Kidney capillary endothelial cell (primary cell): Measurements from ENCODE around the gene ATL1.
"Not testable (repeated sequence)": the region's sequence is repeated elsewhere in the genome, so short reads cannot be mapped to it uniquely, and the experiment has no call there.

Source experiments
- DNase-seq: peaks from one replicate; pipeline ENCODE4 v3.0.0-alpha.2; 2018; ENCODE audit warnings: low spot score

Gene ATL1

DNA sequence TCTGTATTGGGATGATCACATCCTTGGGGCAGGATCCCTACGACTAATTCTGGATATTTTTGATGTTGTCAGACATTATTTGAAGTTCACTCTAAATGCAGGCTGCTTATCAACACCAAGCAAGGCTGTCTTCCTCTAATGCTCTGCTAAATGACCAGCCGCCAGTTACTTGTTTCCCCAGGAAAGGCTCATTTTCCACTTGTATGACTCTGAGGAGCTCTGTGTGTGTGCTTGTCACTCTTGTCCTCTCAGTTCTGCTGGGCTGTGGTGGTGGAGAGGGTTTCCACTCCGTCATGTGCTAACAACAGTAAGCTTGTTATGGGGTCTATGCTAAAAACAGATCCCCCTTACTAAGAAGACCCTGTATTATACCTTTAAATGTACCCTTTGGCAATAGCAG lies 42.1 kb downstream of the ATL1 start:
- no peak for DNase-seq

DNA sequence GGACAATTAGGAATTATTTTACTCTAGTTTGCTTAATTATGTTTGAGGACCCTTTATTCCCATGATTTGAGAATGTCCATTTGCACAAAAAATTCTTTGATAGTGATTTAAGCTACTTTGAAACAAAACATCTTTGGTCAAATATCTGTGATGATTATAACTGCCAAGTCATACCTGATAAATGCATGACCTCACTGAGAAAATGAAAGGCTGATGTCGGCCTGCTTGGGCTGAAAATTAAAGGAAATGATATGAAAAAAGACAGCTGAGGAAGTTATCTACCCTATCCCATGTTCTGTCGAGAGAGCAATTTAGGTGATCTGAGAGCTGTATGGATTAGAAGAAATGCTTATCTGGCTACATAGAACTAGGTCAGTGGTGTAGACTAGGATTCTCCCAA lies 43.6 kb downstream of the ATL1 start:
- no peak for DNase-seq

DNA sequence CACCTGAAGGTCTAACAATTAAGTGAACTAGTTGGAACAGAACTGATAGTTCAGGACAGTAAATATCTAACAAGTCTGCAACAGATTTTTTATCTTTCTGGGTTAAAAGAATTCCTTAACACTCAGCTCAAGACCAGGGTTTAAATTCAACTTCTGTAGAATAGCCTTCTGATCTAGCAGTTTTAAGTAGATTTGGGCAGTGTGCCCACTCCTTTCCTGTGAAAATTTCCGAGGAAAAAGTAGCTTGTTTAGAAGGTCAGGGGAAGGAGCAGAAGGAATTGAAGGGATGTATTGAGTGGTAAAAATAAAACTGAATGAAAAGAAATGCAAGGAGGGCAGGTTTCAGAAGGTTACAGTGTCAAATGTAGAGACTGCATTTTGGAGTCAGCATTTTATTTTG lies 45.8 kb downstream of the ATL1 start:
- DNase-seq, result no peak

DNA sequence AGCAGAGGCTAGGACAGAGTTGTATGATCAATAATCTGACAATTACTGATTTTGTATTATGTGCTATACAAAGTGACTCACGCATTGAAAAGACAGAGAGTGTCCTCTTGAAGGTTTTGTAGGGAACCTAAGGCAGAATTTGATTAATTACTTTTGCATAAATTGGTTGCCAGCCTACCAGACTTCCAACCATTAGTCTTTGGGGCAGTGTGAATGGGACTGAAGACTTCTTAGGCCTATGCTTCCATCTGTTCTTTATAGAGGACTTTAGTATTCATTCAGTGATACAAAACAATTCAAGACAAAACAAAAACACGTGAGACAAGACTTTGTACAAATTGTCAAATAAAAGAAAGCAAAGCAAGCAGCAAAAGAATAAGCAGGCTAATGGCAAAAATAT lies 46.5 kb downstream of the ATL1 start:
- DNase-seq, result no peak

DNA sequence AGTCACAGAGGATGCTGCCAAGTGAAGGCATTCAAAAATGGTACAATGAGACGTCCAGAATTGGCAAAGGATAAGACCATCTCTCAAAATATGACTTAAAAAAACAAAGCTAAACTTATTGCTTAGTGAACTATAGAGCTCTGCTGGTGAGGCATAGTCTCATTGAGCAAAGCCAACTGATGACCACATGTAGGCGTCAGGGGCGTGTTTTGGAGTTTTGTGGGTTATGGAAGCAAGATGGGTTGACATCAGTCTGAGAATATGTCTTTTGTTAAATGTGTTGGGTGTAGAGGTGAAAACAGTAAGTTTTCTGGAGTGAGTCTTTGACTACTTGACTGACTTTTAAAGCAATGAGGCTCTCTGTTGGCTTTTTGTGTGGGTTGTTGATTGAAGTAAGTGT lies 47.2 kb downstream of the ATL1 start:
- DNase-seq, result no peak

DNA sequence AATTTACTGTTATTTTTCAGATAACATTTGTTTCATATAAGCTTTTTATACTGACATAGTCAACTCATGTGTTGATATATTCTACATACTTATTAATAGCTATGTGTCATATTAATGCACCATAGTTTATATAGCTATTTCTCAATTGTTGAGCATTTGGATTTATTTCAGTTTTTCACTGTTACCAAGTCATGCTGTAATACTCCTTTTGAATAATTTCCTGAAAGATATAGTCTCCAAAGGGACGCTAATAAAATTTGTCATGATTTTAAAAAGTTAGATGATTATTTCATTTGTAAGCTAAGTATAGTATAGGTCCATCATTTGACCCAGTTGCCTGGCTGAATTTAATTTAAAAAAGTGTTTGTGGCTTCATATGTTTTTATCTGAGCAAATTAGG lies 47.8 kb downstream of the ATL1 start:
- DNase-seq, result no peak

DNA sequence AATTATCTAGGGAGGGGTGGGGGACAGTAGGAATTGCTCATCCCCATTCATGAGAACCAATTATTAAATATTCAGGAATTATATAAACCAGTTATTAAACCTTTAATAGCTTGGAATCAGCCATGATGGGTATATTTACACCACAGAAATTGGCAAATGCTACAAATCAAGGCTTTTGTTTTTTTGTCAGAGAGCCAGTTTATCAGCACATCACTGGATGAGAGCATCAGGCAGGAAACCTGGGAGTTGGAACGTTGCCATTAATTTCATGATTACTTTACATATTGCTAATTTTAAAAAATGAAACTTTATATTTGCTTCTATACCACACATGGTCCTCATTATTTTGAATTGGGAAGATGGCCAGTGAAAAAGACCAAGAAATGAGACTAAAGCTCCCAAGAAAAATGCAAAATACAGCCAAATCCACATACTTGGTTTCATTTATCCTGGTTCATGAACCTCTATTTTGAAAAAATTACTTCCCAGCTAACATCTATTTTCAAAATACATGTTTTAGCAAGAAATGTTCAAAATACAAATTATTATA lies 48.4 kb downstream of the ATL1 start:
- DNase-seq, result no peak

DNA sequence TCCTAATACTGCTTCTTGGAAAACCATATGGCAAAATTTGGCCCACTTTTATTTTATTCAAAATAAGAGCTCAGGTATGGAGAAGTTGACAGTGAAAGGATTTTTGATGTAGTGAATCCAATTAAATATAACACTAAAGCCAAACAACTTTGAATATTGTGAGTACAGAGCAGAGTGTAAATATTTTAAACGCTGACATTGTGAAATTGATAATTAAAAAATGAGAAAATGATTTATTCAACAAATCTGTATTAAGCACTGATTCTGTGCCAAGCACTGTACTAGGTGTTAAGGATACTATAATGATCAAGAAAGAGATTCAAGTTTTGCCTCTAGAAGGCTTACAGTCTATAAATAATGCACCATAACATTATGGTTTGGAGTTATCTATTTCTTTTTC lies 50.5 kb downstream of the ATL1 start:
- no peak for DNase-seq

DNA sequence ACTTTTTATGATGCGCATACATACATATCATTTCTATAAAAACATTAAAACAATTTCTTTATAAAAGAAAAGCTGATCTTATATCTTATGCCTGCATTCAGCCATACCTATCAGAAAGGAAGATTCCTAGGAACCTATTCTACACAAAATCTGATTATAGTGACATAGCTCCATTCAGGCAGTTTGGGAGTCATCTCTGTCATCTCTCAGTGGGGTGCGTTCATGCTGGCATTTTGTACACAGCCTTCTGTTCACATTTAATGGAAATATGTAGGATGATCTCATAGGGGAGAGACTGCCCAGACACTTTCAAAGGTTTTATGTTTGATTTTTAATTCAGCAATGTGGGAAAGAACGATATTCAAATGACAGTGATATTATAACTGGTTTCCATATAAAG lies 52.9 kb downstream of the ATL1 start:
- DNase-seq, result no peak

DNA sequence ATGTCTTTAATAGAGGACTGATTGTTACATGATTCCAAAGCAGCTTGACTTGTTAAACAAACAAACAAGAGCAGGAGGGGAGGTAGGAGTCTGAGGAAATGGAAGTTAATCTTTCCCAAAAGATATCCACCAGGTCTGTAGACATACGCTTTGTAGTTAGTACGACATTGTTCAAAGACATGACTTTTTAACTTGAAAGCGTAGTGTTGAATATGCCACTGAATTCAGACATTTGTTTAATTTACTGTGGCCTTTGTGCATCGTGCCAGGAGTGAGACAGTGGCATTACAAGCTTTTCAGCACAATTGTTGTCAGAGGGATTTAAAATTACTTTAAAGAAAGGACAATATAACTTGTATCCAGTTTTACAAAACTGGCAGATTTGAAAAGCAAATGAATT lies 55.1 kb downstream of the ATL1 start:
- no peak for DNase-seq

DNA sequence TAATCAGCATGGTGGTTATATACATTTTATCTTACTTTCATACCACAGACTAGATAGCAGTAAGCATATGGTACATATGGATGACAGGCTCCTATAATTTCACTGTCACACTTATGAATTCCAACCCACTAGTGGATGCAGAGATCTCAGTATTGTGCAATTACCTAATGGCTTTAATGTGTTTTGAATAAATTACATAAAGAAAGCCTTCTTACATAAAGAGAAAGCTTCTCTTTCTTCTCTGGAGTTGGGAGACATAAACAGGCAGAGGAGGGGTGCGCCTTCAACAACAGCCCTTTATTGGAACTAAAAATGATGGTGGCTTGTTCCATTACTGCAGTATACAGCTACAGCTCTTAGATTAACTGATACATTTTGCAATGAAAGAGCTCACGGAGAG lies 55.6 kb downstream of the ATL1 start:
- DNase-seq, result no peak

DNA sequence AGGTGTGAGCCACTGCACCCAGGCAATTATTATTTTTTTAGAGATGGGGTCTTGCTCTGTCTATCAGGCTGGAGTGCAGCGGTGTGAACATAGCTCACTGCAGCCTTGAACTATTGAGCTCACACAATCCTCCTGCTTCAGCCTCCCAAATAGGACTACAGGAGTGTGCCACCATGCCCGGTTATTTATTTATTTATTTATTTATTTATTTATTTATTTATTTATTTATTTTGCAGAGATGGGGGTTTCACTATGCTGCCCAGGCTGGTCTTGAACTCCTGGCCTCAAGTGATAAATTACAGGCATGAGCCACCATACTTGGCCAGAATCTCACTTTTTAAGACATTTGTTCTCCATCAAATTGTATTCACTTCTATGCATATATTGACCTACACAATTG lies 56.3 kb downstream of the ATL1 start:
- DNase-seq, result no peak

DNA sequence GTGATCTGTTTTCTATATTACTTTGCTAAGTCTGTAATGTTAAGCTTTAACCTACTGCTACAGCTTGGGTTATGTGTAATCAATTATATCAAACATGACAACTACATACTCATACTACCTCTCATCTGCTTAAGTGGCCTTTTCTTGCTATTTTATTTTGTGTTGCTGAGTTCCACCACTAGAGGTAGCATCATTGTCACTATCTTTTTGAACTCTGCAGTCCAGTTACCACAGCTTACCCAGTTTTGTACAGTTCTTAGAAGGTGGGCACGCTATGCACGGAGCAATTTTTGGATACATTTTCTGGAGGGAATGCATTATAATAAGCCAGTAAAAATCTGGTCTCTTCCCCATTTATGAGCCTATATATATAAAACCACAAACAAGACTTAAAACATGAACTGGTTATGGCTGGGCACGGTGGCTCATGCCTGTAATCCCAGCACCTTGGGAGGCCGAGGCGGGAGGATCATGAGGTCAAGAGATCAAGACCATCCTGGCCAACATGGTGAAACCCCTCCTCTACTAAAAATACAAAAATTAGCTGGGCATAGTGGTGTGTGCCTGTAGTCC lies 59.7 kb downstream of the ATL1 start:
- DNase-seq, result peak; percentile 47

DNA sequence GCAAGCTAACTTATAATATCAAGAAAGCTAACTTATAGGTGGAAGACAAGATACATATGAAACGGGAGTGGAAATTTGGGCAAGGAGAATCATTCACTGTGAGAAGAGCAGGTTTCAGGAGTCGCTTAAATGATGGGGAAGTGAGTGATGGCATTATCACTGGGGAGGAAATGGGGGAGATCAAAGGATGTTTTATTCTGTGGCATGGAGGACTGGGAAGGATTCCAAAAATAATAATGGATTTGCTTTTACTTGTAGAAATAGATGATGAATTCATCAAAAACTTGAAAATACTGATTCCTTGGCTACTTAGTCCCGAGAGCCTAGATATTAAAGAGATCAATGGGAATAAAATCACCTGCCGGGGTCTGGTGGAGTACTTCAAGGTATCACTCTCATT lies 60.4 kb downstream of the ATL1 start:
- no peak for DNase-seq

DNA sequence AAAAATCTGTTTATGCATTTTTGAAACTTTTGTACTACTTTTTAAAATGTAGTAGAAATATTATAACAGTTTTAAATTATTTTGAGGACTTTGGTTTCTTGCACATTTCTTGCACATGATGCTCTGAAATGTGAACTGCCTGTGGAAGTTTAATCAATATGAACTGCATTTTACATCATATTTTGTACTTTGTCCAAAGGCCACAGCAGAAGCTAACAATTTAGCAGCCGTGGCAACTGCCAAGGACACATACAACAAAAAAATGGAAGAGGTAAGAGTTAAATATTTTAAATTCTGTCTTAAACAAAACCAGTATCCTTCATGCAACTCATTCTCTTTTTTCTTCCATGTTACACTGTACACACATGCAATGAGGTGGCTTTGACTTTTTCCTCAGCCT lies 63.0 kb downstream of the ATL1 start:
- no peak for DNase-seq

DNA sequence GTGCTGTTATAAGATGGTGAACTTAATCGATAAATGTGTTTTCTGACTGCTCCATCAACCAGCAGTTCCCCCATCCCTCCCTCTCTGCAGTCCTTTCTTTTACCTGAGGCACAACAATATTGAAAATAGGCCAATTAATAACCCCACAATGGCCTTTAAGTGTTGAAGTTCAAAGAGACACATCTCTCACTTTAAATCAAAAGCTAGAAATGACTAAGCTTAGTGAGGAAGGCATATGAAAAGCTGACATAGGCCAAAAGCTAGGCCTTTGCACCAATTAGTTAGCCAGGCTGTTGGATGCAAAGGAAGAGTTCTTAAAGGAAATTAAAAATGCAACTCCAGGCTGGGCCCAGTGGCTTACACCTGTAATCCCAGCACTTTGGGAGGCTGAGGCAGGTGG lies 64.5 kb downstream of the ATL1 start:
- no peak for DNase-seq

DNA sequence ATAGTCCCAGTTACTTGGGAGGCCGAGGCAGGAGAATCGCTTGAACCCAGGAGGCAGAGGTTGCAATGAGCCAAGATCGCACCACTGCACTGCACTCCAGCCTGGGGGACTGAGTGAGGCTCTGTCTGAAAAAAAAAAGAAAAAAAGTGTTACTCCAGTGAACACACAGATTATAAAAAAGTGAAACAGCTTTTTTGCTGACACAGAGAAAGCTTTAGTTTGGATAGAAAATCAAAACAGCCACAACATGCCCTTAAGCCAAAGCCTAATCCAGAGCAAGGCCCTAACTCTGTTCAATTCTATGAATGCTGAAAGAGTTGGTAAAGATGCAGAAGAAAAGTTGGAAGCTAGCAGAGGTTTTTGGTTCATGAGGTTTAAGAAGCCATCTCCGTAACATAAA lies 65.0 kb downstream of the ATL1 start:
- DNase-seq, result not testable (repeated sequence)

DNA sequence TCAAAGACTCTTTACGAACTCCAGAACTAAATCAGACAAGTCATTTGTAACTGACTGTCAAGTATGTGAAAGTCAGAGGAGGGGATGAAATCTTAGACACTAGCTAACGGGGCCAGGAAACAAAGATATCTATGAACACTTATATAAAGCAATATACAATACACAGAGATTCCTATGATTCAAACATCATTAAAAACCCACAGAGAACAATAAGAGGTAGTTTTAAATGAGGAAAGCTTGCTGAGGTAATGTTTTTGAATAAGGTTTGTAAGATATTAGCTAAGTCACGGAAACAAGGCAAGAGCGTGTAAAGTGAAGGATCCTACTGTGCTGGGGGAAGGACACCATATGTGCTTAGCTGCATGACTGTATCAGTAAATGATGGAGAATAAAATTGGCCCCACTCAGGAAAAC lies 71.5 kb downstream of the ATL1 start:
- no peak for DNase-seq

DNA sequence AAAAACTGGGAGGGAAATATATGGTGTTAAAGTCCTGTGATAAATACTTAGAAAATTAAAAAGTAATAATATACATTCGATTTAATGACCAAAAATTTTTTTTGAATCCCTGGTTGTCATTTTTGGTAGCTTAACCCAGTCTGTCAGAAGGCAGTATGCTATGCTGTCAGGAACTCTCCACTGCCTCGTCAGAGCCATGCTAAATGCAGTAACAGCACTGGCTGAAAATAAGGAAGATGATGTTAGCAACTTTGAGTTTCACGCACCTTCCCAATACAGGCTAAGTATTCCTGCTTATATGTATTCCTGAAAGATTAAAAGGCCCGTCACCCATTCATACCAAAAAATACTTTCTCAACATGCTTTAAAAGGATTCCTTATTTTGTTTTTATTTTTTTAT lies 74.0 kb downstream of the ATL1 start:
- no peak for DNase-seq

DNA sequence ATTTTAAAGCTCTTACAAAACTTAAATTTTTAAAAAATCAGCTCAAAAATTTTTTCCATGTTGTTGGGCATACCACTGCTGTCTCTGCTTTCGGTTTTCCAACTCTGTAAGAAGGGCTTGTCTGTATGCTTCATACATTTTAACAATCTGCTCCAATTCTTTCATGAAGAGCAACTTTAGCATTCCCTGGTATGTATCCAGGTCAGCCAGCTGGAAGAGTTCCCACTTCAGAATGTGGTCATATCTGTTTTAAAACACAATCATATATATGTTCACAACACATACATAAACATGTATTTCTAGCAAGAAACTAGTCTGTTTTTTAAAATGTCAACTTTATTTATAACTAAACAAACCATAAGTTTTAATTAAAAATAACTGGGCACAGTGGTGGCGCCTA lies 75.2 kb downstream of the ATL1 start:
- no peak for DNase-seq

DNA sequence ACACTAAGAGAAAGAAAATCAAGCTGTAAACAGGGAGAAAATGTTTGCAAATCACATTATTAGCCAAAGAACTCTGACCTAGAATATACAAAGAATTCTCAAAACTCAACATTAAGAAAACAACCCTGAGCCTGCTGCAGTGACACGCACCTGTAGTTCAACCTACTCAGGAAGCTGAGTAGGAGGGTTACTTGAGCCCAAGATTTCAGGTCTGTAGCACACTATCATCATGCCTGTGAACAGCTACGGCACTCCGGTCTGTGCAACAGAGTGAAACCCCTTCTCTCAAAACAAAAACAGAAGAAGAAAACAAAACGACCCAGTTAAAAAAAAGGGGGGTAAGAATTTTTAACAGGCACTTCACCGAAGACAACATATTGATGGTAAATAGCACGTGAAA lies 87.3 kb downstream of the ATL1 start:
- no peak for DNase-seq

DNA sequence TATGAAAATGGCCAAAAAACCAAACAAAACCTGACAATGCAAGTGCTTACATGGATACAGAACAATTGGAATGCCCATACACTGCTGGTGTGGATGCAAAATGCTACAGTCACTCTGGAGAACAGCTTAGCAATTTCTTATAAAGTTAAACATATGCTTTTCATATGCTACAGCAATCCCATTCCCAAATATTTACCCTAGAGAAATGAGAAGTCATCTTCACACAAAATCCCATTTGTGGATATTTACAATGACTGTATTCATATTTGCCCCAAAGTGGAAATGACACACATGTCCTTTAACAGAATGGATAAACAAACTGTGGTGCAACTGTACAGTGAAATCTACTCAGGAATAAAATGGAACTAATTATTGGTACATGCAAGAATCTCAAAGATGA lies 87.8 kb downstream of the ATL1 start:
- DNase-seq, result no peak

DNA sequence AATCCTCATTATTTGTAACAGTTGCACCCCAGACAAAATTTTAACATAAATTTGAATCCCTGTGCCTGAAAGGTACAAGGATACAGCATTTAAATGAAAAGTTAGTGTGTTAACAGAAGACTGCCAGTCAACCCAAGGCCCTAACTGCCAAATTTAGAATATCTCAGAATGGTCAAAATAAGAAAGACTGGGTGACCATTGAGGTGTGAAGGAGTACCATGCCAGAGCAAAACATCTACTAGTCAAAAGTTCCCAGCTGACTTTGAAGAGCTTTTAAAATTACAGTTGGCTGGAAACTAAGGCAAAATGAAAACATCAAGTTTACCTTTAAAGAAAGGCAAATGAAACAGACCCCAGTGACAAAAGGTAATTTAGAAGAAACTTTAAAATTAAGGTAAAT lies 89.7 kb downstream of the ATL1 start:
- DNase-seq, result no peak

DNA sequence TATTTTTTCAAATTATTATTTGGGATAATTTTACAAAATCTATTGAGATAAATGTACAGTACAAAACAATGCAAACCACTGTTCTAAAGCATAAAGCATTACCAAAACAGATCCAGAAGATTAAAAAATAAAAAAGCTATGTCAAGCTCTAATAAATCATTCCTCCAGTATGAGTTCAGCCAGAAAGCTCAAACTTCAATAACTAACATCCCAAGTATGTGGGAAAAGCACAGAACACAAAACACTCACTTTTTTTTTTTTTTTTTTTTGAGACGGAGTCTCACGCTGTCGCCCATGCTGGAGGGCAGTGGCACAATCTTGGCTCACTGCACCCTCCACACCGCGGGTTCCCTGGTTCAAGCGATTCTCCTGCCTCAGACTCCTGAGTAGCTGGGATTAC lies 96.8 kb downstream of the ATL1 start:
- DNase-seq, result no peak

DNA sequence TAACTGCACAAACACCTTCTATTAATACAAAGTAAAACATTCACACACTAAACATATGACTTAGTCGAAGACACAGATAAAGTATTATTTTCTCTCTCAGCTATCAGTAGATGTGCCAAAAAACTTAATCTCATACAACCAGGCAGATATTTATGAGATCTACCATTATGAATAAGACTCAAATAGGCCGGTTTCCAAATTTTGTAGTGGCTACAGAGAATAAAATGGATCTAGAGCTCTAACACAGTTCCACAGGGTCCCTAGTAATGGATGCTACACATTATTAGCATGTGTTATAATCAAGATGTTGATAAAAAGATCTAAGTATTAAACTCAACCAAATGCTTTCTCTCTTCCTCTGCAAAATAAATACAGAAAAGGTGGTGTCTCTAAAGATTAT lies 97.8 kb downstream of the ATL1 start:
- DNase-seq, result no peak
